Mucosa of descending colon (tissue), 3 donors: ENCODE measurements around the gene SPDYE4. TPM values are rescaled to one million over a fixed set of nuclear protein-coding genes. Genes with fewer than 3 reads are reported as not detected.

Experiments
- ATAC-seq: fragments of 200-7000 bp; cut with Tn5 transposase; one replicate; pipeline ENCODE4 v1.9.1; 2020; ENCODE audit warnings: mild to moderate bottlenecking, moderate library complexity
- DNase-seq, 3 donors: peaks; one replicate each; pipeline ENCODE4 v3.0.0-alpha.2; 2020
- H3K36me3 ChIP-seq: fragments of 200-600 bp; one replicate; pipeline ENCODE4 v1.8.0; 2021; ENCODE audit warnings: low read depth, mild to moderate bottlenecking
- H3K4me1 ChIP-seq: fragments of 200-600 bp; one replicate; pipeline ENCODE4 v1.8.0; 2021; ENCODE audit warnings: low read depth, mild to moderate bottlenecking
- H3K4me3 ChIP-seq: fragments of 200-600 bp; one replicate; pipeline ENCODE4 v1.8.0; 2021; ENCODE audit warnings: mild to moderate bottlenecking
- H3K9me3 ChIP-seq: fragments of 200-600 bp; one replicate; pipeline ENCODE4 v1.8.0; 2021; ENCODE audit warnings: mild to moderate bottlenecking
- CTCF ChIP-seq: fragments of 200-600 bp; IDR thresholded peaks from one replicate; pipeline ENCODE4 v1.8.0; 2022; ENCODE audit warnings: antibody characterized with exemption, mild to moderate bottlenecking
- intact Hi-C, 2 donors: fragments of 100-400 bp; cut with DNase I in 1 of 2; cut with micrococcal nuclease in 1 of 2; formaldehyde crosslinking; loops; one replicate each; pipeline versions ENCODE4 v1.11.0 to v1.11.1; 2022; cut with DNase I, micrococcal nuclease
- total RNA-seq, 3 donors: library from RNA; stranded (reverse); fragmentation: NEBNext Ultra II Directional in 2 of 3; extraction: Animal tissue kit (Norgen Biotek cat#: 25700) in 2 of 3; gene quantifications; one replicate each; pipeline versions ENCODE4 v1.2.1 to v1.2.4, GENCODE V29; 2021 to 2023
- donor health status: DM: no; HTN: no; CAD: no; lungs with moderate emphysema.
- donor health status: DM: no; HTN: no; CAD: no.
- donor health status: DM: no; HTN: yes; CAD: no.

SPDYE4 gene
- total RNA-seq, 3 donors from 2014 or later = not detected

- ATAC-seq = peak; percentile 52
- DNase-seq = no peak
- H3K4me1 ChIP-seq = no peaks in the 10 kb centered on the region
- intact Hi-C loops = no loop called here
- no peak overlapping the region for H3K4me3 ChIP-seq
- H3K9me3 ChIP-seq = peaks cover 5% of the 10 kb centered on the region
- H3K36me3 ChIP-seq = no peaks in the 10 kb centered on the region
- no peak for TF ChIP-seq CTCF
Measured at GRCh38 chr17:8789743-8790142, 31.4 kb upstream of the SPDYE4 start.

- H3K4me3 ChIP-seq = no peak overlapping the region
- DNase-seq = no peak
- no peaks in the 10 kb centered on the region for H3K4me1 ChIP-seq
- peak; percentile 9 for ATAC-seq
- peaks cover 5% of the 10 kb centered on the region for H3K9me3 ChIP-seq
- intact Hi-C loops = no loop called here
- TF ChIP-seq CTCF = no peak
- no peaks in the 10 kb centered on the region for H3K36me3 ChIP-seq
Measured at GRCh38 chr17:8788998-8789397, 30.7 kb upstream of the SPDYE4 start.

- Histone ChIP-seq H3K36me3 (no peaks in the 10 kb centered on the region), H3K4me3 (no peak overlapping the region), H3K9me3 (no peaks in the 10 kb centered on the region), H3K4me1 (no peaks in the 10 kb centered on the region)
- DNase-seq (peak; percentile 61 to 87 (median 82)), ATAC-seq (peak; percentile 88)
- intact Hi-C loops = no loop called here
- peak; percentile 78 for TF ChIP-seq CTCF
Measured at GRCh38 chr17:8785547-8786413, 27.4 kb upstream of the SPDYE4 start.

- TF ChIP-seq CTCF = no peak
- H3K36me3 ChIP-seq = no peaks in the 10 kb centered on the region
- H3K9me3 ChIP-seq = no peaks in the 10 kb centered on the region
- DNase-seq (no peak), ATAC-seq (no peak)
- intact Hi-C loops = no loop called here
- H3K4me3 ChIP-seq = no peak overlapping the region
- H3K4me1 ChIP-seq = no peaks in the 10 kb centered on the region
Measured at GRCh38 chr17:8782176-8782575, 23.8 kb upstream of the SPDYE4 start.

- DNase-seq (no peak), ATAC-seq (no peak)
- Histone ChIP-seq H3K9me3 (no peaks in the 10 kb centered on the region), H3K4me1 (no peaks in the 10 kb centered on the region), H3K4me3 (no peak overlapping the region), H3K36me3 (no peaks in the 10 kb centered on the region)
- intact Hi-C loops = no loop called here
- TF ChIP-seq CTCF = no peak
Measured at GRCh38 chr17:8781776-8782175, 23.4 kb upstream of the SPDYE4 start.
